Liver (tissue), 9 donors: ENCODE measurements around the gene SASH3. TPM values are rescaled to one million over a fixed set of nuclear protein-coding genes. Genes with fewer than 3 reads are reported as not detected.

ENCODE experiments used
- DNase-seq: peaks from one replicate; pipeline ENCODE4 v3.0.0-alpha.2; 2017; ENCODE audit warnings: low spot score
- H3K27ac ChIP-seq, 2 donors: one replicate each; pipeline ENCODE4 v1.7.0; 2013; ENCODE audit warnings: inconsistent platforms in 2 of 2, low read length in 2 of 2, control low read depth in 1 of 2, low read depth in 1 of 2, mild to moderate bottlenecking in 1 of 2
- H3K27me3 ChIP-seq, 4 donors: one replicate each; pipeline versions ENCODE4 v1.6.1 to v1.7.0; 2013; ENCODE audit warnings: low read length in 3 of 4, inconsistent platforms in 1 of 4, mild to moderate bottlenecking in 1 of 4, moderate library complexity in 1 of 4; ENCODE audit not compliant: control insufficient read depth in 4 of 4, insufficient read depth in 4 of 4
- H3K36me3 ChIP-seq, 4 donors: one replicate each; pipeline versions ENCODE4 v1.6.1 to v1.7.0; 2013; ENCODE audit warnings: low read length in 3 of 4, mild to moderate bottlenecking in 3 of 4, low read depth in 1 of 4, moderate library complexity in 1 of 4; ENCODE audit not compliant: control insufficient read depth in 4 of 4, insufficient read depth in 3 of 4
- H3K4me1 ChIP-seq, 4 donors: one replicate each; pipeline versions ENCODE4 v1.6.1 to v1.7.0; 2013; ENCODE audit warnings: low read length in 3 of 4, mild to moderate bottlenecking in 3 of 4, moderate library complexity in 1 of 4; ENCODE audit not compliant: control insufficient read depth in 4 of 4, insufficient read depth in 4 of 4
- H3K4me3 ChIP-seq, 3 donors: one replicate each; pipeline versions ENCODE4 v1.6.1 to v1.7.0; 2013; ENCODE audit warnings: low read length in 3 of 3, control low read depth in 1 of 3, low read depth in 1 of 3, mild to moderate bottlenecking in 1 of 3
- H3K9ac ChIP-seq, 2 donors: one replicate each; pipeline ENCODE4 v1.7.0; 2013; ENCODE audit warnings: low read length in 2 of 2, mild to moderate bottlenecking in 2 of 2, moderate library complexity in 2 of 2, control low read depth in 1 of 2, low read depth in 1 of 2
- H3K9me3 ChIP-seq, 4 donors: one replicate each; pipeline versions ENCODE4 v1.6.1 to v1.7.0; 2013; ENCODE audit warnings: low read length in 3 of 4; ENCODE audit not compliant: control insufficient read depth in 4 of 4
- CTCF ChIP-seq: fragments of 150-350 bp; IDR thresholded peaks from 2 replicates; pipeline ENCODE4 v1.5.1; 2017; ENCODE audit warnings: improper control_type of control experiment, low read depth, low read length; ENCODE audit not compliant: missing input control
- EGR1 ChIP-seq, 2 donors: IDR thresholded peaks; 2 replicates each; pipeline ENCODE4 v1.6.1; 2016 to 2018; ENCODE audit warnings: antibody characterized with exemption in 2 of 2, low read depth in 2 of 2
- FOXA1 ChIP-seq: IDR thresholded peaks from 2 replicates; pipeline ENCODE4 v1.6.1; 2016; ENCODE audit warnings: antibody characterized with exemption
- FOXA2 ChIP-seq: IDR thresholded peaks from 2 replicates; pipeline ENCODE4 v1.6.1; 2016; ENCODE audit warnings: antibody characterized with exemption
- GABPA ChIP-seq, 2 donors: IDR thresholded peaks in 1 of 2; conservative IDR thresholded peaks in 1 of 2; 2 replicates each; pipeline ENCODE4 v1.6.1; 2016; ENCODE audit warnings: antibody characterized with exemption in 2 of 2, mild to moderate bottlenecking in 1 of 2, moderate library complexity in 1 of 2
- HNF4A ChIP-seq, 2 donors: conservative IDR thresholded peaks; 2 replicates each; pipeline ENCODE4 v1.6.1; 2016; ENCODE audit warnings: antibody characterized with exemption in 2 of 2, mild to moderate bottlenecking in 2 of 2
- HNF4G ChIP-seq: IDR thresholded peaks from 2 replicates; pipeline ENCODE4 v1.6.1; 2016; ENCODE audit warnings: antibody characterized with exemption
- JUND ChIP-seq, 2 donors: IDR thresholded peaks; 2 replicates each; pipeline ENCODE4 v1.6.1; 2016; ENCODE audit warnings: antibody characterized with exemption in 2 of 2
- NR2F2 ChIP-seq: IDR thresholded peaks from 2 replicates; pipeline ENCODE4 v1.6.1; 2016; ENCODE audit warnings: antibody characterized with exemption
- RAD21 ChIP-seq, 2 donors: IDR thresholded peaks; 2 replicates each; pipeline ENCODE4 v1.6.1; 2016; ENCODE audit warnings: antibody characterized with exemption in 2 of 2, mild to moderate bottlenecking in 2 of 2
- RXRA ChIP-seq, 2 donors: IDR thresholded peaks; 2 replicates each; pipeline ENCODE4 v1.6.1; 2017 to 2018; ENCODE audit warnings: antibody characterized with exemption in 2 of 2, mild to moderate bottlenecking in 1 of 2
- SP1 ChIP-seq: IDR thresholded peaks from 2 replicates; pipeline ENCODE4 v1.6.1; 2018; ENCODE audit warnings: antibody characterized with exemption, mild to moderate bottlenecking
- TAF1 ChIP-seq: conservative IDR thresholded peaks from 2 replicates; pipeline ENCODE4 v1.6.1; 2016; ENCODE audit warnings: antibody characterized with exemption, mild to moderate bottlenecking
- YY1 ChIP-seq: IDR thresholded peaks from 2 replicates; pipeline ENCODE4 v1.6.1; 2016; ENCODE audit warnings: antibody characterized with exemption, mild to moderate bottlenecking
- WGBS: extraction: QIAGEN DNeasy Blood & Tissue Kit; methylation state at CpG from one replicate; pipeline ENCODE4 v1.1.7; 2013; 5-methylcytosine and 5-hydroxymethylcytosine counted together
- polyA plus RNA-seq, 2 donors: library from polyadenylated mRNA; stranded (reverse) in 1 of 2; unstranded in 1 of 2; fragments of 200-250 nt in 1 of 2; fragments of >200 nt in 1 of 2; fragmentation: Nextera tagmentation in 1 of 2; extraction: Ambion mirVana in 1 of 2; gene quantifications; one replicate each; pipeline versions ENCODE4 v1.2.1 to v1.2.3, GENCODE V29; 2013 to 2015
- total RNA-seq, 2 donors: library from RNA; depleted of rRNA; stranded (reverse); fragments of >200 nt; gene quantifications; one replicate each; pipeline ENCODE4 v1.2.3, GENCODE V29; 2014
- TF ChIP-seq, protein P1 (sequence below): IDR thresholded peaks from 2 replicates; pipeline ENCODE4 v1.6.1; 2016; ENCODE audit warnings: antibody characterized with exemption
- TF ChIP-seq, protein P2 (sequence below): IDR thresholded peaks from 2 replicates; pipeline ENCODE4 v1.6.1; 2016; ENCODE audit warnings: antibody characterized with exemption, mild to moderate bottlenecking
- TF ChIP-seq, protein P3 (sequence below): IDR thresholded peaks from 2 replicates; pipeline ENCODE4 v1.6.1; 2016; ENCODE audit warnings: antibody characterized with exemption
- TF ChIP-seq, protein P4 (sequence below): IDR thresholded peaks from 2 replicates; pipeline ENCODE4 v1.6.1; 2016; ENCODE audit warnings: antibody characterized with exemption
- donor health status: healthy.
- donor health status: healthy.
- donor health status: healthy.
- donor health status: healthy.
- donor health status: healthy.

The SASH3 gene
- total and polyA plus RNA-seq, 4 donors = 1.8 to 9.5 (median 3.9) TPM

DNA sequence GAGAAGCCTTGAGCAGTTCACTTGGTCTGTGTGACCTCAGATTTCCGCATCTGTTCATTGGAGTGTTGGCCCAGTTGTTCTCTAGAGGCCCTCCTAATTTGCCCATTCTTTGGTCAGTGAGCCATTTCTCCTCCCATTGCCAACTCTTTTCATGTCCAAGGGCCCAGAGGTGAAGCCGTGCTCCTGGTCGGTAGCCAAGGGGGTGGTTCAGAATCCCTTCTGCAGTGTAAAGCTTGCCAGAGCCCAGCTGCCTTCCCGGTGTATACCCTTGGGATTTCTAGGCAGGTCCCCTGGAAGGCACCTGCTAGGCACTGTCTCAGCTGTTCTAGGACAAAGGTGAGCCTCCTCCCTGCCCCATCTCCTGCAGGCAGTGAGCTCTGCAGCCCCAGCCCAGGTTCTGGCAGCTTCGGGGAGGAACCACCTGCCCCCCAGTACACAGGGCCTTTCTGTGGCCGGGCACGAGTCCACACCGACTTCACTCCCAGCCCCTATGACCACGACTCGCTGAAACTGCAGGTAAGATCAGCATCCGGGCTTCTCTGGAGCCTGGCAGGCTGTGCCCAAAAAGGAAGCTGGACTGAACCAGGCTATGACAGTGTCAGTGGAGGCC is 12.3 kb downstream of the SASH3 start:
- Histone ChIP-seq H3K9ac (no peak overlapping the region), H3K27ac (no peak overlapping the region), H3K27me3 (no peaks in the 10 kb centered on the region), H3K36me3 (no peaks in the 10 kb centered on the region), H3K4me3 (no peak overlapping the region), H3K4me1 (no peaks in the 10 kb centered on the region), H3K9me3 (no peaks in the 10 kb centered on the region)
- TF ChIP-seq JUND (IDR thresholded peaks at IDR 0.05) = no peak
- TF ChIP-seq HNF4A (conservative IDR thresholded peaks at IDR 0.05) = no peak
- no peak for TF ChIP-seq EGR1 (IDR thresholded peaks at IDR 0.05; ENCODE audit: low read depth in 2 of 2)
- no peak for TF ChIP-seq SP1
- TF ChIP-seq, protein P1, sequence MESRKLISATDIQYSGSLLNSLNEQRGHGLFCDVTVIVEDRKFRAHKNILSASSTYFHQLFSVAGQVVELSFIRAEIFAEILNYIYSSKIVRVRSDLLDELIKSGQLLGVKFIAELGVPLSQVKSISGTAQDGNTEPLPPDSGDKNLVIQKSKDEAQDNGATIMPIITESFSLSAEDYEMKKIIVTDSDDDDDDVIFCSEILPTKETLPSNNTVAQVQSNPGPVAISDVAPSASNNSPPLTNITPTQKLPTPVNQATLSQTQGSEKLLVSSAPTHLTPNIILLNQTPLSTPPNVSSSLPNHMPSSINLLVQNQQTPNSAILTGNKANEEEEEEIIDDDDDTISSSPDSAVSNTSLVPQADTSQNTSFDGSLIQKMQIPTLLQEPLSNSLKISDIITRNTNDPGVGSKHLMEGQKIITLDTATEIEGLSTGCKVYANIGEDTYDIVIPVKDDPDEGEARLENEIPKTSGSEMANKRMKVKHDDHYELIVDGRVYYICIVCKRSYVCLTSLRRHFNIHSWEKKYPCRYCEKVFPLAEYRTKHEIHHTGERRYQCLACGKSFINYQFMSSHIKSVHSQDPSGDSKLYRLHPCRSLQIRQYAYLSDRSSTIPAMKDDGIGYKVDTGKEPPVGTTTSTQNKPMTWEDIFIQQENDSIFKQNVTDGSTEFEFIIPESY = no peak
- no peak for TF ChIP-seq TAF1
- TF ChIP-seq FOXA2 = no peak
- TF ChIP-seq HNF4G = no peak
- TF ChIP-seq, protein P2, sequence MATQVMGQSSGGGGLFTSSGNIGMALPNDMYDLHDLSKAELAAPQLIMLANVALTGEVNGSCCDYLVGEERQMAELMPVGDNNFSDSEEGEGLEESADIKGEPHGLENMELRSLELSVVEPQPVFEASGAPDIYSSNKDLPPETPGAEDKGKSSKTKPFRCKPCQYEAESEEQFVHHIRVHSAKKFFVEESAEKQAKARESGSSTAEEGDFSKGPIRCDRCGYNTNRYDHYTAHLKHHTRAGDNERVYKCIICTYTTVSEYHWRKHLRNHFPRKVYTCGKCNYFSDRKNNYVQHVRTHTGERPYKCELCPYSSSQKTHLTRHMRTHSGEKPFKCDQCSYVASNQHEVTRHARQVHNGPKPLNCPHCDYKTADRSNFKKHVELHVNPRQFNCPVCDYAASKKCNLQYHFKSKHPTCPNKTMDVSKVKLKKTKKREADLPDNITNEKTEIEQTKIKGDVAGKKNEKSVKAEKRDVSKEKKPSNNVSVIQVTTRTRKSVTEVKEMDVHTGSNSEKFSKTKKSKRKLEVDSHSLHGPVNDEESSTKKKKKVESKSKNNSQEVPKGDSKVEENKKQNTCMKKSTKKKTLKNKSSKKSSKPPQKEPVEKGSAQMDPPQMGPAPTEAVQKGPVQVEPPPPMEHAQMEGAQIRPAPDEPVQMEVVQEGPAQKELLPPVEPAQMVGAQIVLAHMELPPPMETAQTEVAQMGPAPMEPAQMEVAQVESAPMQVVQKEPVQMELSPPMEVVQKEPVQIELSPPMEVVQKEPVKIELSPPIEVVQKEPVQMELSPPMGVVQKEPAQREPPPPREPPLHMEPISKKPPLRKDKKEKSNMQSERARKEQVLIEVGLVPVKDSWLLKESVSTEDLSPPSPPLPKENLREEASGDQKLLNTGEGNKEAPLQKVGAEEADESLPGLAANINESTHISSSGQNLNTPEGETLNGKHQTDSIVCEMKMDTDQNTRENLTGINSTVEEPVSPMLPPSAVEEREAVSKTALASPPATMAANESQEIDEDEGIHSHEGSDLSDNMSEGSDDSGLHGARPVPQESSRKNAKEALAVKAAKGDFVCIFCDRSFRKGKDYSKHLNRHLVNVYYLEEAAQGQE = no peak
- no peak for TF ChIP-seq GABPA (IDR thresholded peaks at IDR 0.05 in 1 of 2, conservative IDR thresholded peaks at IDR 0.05 in 1 of 2)
- TF ChIP-seq NR2F2 = no peak
- no peak for TF ChIP-seq FOXA1
- no peak for TF ChIP-seq RXRA (IDR thresholded peaks at IDR 0.05)
- TF ChIP-seq RAD21 (IDR thresholded peaks at IDR 0.05) = no peak
- TF ChIP-seq YY1 = no peak
- TF ChIP-seq CTCF = no peak
- TF ChIP-seq, protein P3, sequence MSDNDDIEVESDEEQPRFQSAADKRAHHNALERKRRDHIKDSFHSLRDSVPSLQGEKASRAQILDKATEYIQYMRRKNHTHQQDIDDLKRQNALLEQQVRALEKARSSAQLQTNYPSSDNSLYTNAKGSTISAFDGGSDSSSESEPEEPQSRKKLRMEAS = no peak
- TF ChIP-seq, protein P4, sequence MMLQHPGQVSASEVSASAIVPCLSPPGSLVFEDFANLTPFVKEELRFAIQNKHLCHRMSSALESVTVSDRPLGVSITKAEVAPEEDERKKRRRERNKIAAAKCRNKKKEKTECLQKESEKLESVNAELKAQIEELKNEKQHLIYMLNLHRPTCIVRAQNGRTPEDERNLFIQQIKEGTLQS = no peak
- no peak for DNase-seq
- 67% methylated on average over 11 of the region's 11 CpGs for WGBS
